GM18511 (cell line): Measurements from ENCODE around the gene SUPV3L1.

Source experiments
- ATAC-seq: cut with Tn5 transposase; IDR thresholded peaks from one replicate; pipeline ENCODE4 v1.9.1; 2021; ENCODE audit warnings: mild to moderate bottlenecking, moderate library complexity; ENCODE audit not compliant: unreplicated experiment

SUPV3L1 gene

DNA sequence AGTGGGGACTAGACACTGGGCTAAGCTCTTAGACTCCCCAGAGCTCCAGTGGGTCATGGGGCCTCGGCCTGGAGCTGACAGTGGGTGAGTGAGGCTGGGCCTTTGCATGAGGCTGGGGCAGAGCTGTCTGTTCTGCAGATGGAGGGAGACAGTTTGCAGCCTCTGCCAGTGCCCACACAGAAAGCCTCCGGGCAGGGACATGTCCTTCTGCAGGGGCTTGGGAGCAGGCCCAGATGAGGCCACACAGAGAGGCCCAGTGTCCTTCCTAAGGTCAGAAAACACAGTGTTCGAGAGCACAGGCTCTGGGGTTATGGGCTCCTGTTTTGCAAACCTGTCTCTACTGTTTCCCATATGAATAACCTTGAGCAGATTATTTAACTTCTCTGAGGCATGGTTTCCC is 73.1 kb downstream of the SUPV3L1 start:
- ATAC-seq, result no peak

DNA sequence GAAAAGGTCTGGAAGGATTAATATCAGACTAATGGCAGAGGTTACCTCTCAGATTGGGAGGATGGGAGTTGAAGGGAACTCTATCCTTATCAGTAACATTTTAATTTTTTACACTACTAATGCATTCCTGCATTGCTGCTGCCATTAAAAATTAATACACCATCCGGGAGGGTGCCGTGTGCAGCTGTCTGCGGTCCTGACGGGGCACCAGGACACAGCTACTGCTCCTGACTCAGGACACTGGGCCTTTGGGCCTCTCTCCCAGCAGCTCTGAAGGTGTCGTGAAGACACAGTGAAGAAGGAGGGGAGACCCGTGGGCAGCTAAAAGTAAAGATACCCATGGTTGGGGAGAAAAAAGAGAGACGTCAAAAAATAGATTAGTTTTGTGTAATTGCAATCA is 74.8 kb downstream of the SUPV3L1 start:
- ATAC-seq, result no peak
